GM23248 (cell line): ENCODE measurements around the gene C1QB. TPM values are rescaled to one million over a fixed set of nuclear protein-coding genes. Genes with fewer than 3 reads are reported as not detected.

Experiments used
- DNase-seq: peaks from one replicate; pipeline ENCODE4 v3.0.0-alpha.2; 2015
- H2AFZ ChIP-seq: fragments of 200-600 bp; sonication (generic); 2 replicates; pipeline ENCODE4 v1.6.1; 2016; ENCODE audit warnings: antibody characterized with exemption
- H3F3A ChIP-seq: fragments of 200-600 bp; sonication (generic); 2 replicates; pipeline ENCODE4 v1.6.1; 2016; ENCODE audit warnings: mild to moderate bottlenecking, antibody characterized with exemption, mixed run types; ENCODE audit not compliant: insufficient read depth
- H3K27ac ChIP-seq: fragments of 200-600 bp; sonication (generic); 2 replicates; pipeline ENCODE4 v1.5.1; 2016; ENCODE audit warnings: mild to moderate bottlenecking
- H3K27me3 ChIP-seq: fragments of 200-600 bp; sonication (generic); replicated peaks from 2 replicates; pipeline ENCODE4 v1.6.1; 2016; ENCODE audit warnings: mild to moderate bottlenecking; ENCODE audit not compliant: insufficient read depth
- H3K36me3 ChIP-seq: fragments of 200-600 bp; sonication (generic); 2 replicates; pipeline ENCODE4 v1.6.1; 2016; ENCODE audit warnings: low read depth, mild to moderate bottlenecking
- H3K4me1 ChIP-seq: fragments of 200-600 bp; sonication (generic); 2 replicates; pipeline ENCODE4 v1.6.1; 2016; ENCODE audit warnings: mild to moderate bottlenecking; ENCODE audit not compliant: insufficient read depth
- H3K4me2 ChIP-seq: fragments of 200-600 bp; sonication (generic); one replicate; pipeline ENCODE4 v1.6.1; 2016; ENCODE audit warnings: mild to moderate bottlenecking; ENCODE audit not compliant: unreplicated experiment
- H3K4me3 ChIP-seq: fragments of 200-600 bp; sonication (generic); 2 replicates; pipeline ENCODE4 v1.5.1; 2016; ENCODE audit warnings: mild to moderate bottlenecking
- H3K79me2 ChIP-seq: fragments of 200-600 bp; sonication (generic); 2 replicates; pipeline ENCODE4 v1.6.1; 2016; ENCODE audit warnings: mild to moderate bottlenecking; ENCODE audit not compliant: insufficient read depth
- H3K9ac ChIP-seq: fragments of 200-600 bp; sonication (generic); 2 replicates; pipeline ENCODE4 v1.6.1; 2016; ENCODE audit warnings: mild to moderate bottlenecking
- H3K9me2 ChIP-seq: fragments of 200-600 bp; sonication (generic); 2 replicates; pipeline ENCODE4 v1.6.1; 2016; ENCODE audit warnings: mixed run types, mild to moderate bottlenecking, moderate library complexity; ENCODE audit not compliant: insufficient read depth
- H3K9me3 ChIP-seq: fragments of 200-600 bp; sonication (generic); one replicate; pipeline ENCODE4 v1.6.1; 2017; ENCODE audit warnings: low read depth
- H4K20me1 ChIP-seq: fragments of 200-600 bp; sonication (generic); 2 replicates; pipeline ENCODE4 v1.6.0; 2016; ENCODE audit not compliant: insufficient read depth
- EZH2 ChIP-seq: fragments of 200-600 bp; sonication (generic); IDR thresholded peaks from 2 replicates; pipeline ENCODE4 v1.6.1; 2018; ENCODE audit warnings: antibody characterized with exemption, mild to moderate bottlenecking; ENCODE audit not compliant: insufficient read depth, poor library complexity, severe bottlenecking
- EZH2phosphoT487 ChIP-seq: fragments of 200-600 bp; sonication (generic); IDR thresholded peaks from 2 replicates; pipeline ENCODE4 v1.6.1; 2018; ENCODE audit warnings: antibody characterized with exemption, moderate library complexity, mild to moderate bottlenecking, low read depth; ENCODE audit not compliant: insufficient read depth
- WGBS, 2 experiments: methylation state at CpG; one replicate each; pipeline ENCODE4 v1.1.6; 2015 to 2017; ENCODE audit warnings: low lambda C conversion rate in 2 of 2, low coverage in 1 of 2; ENCODE audit errors: missing lambda C conversion rate in 2 of 2; 5-methylcytosine and 5-hydroxymethylcytosine counted together
- in situ Hi-C: fragments of 300-500 bp; cut with MboI; formaldehyde crosslinking; loops from 2 replicates; pipeline ENCODE4 v1.15.0; 2020
- polyA plus RNA-seq: library from polyadenylated mRNA; unstranded; fragments of >200 nt; fragmentation: Nextera tagmentation; extraction: Ambion mirVana; gene quantifications from 2 replicates; pipeline ENCODE4 v1.2.1, GENCODE V29; 2016
- total RNA-seq: library from RNA; depleted of rRNA; stranded (reverse); fragments of >200 nt; shearing (Covaris generic); gene quantifications from 2 replicates; pipeline ENCODE4 v1.2.3, GENCODE V29; 2014

The C1QB gene
- total and polyA plus RNA-seq, 2 experiments from 2014 or later, result not detected

DNA sequence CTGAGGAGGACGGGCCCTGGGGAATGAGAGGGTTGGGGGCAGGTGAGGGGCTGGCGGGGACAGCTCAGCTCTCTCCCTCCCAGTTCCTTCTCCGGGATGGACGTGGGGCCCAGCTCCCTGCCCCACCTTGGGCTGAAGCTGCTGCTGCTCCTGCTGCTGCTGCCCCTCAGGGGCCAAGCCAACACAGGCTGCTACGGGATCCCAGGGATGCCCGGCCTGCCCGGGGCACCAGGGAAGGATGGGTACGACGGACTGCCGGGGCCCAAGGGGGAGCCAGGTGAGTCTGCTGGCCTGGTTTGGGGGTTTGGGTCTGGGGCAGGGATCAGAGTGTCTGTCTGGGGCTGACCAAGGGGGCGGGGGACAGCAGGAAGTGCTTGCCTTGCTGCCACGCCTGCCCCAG is 9.1 kb upstream of the C1QB start:
- no peaks in the 10 kb centered on the region for H3K36me3 ChIP-seq

DNA sequence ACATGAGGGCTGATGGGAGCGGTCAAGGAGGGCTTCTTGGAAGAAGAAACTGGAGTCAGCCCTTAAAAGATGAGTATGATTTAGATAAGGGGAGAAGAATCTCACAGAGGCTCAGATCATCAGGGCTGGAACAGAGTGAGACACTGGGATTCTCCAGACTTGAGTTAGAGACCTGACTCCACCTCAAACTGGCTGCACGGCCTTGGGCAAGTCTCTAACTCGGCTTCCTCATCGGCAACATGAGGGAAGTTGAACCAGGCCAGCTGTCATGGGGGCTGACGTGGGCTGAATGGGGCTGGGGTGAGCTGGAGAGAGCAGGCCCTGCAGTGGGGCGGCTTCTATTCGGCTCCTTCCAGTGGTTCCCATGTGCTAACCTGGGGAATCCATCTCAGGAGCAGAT is 7.1 kb upstream of the C1QB start:
- no peaks in the 10 kb centered on the region for H3K36me3 ChIP-seq
- WGBS, 2 experiments, result 82% methylated on average over 7 of the region's 7 CpGs
- H2AFZ ChIP-seq, result no peak overlapping the region
- no peaks in the 10 kb centered on the region for H3K9me3 ChIP-seq
- no peak overlapping the region for H3K4me3 ChIP-seq
- no peaks in the 10 kb centered on the region for H3K9me2 ChIP-seq
- no peaks in the 10 kb centered on the region for H3K79me2 ChIP-seq
- no peak for DNase-seq
- no peak overlapping the region for H3K9ac ChIP-seq
- H3K4me1 ChIP-seq, result no peaks in the 10 kb centered on the region
- H4K20me1 ChIP-seq, result no peaks in the 10 kb centered on the region
- H3F3A ChIP-seq, result 0 out of 2 replicates have a peak, but pooled peaks cover 8% of the 10 kb centered on the region
- in situ Hi-C loops, result no loop called here
- no peak overlapping the region for H3K27ac ChIP-seq
- H3K27me3 ChIP-seq, result peaks cover 12% of the 10 kb centered on the region
- no peak overlapping the region for H3K4me2 ChIP-seq
- TF ChIP-seq EZH2phosphoT487 (no peak), EZH2 (no peak)

More for the DNA sequence above, 9.1 kb upstream of the C1QB start:
- TF ChIP-seq EZH2 (no peak), EZH2phosphoT487 (no peak)
- Histone ChIP-seq H3K27ac (no peak overlapping the region), H3F3A (0 out of 2 replicates have a peak, but pooled peaks cover 8% of the 10 kb centered on the region), H2AFZ (no peak overlapping the region), H3K9me2 (no peaks in the 10 kb centered on the region), H3K9me3 (no peaks in the 10 kb centered on the region), H3K9ac (no peak overlapping the region), H3K4me2 (no peak overlapping the region), H3K4me3 (no peak overlapping the region), H4K20me1 (no peaks in the 10 kb centered on the region), H3K79me2 (no peaks in the 10 kb centered on the region), H3K4me1 (no peaks in the 10 kb centered on the region), H3K27me3 (peaks cover 12% of the 10 kb centered on the region)
- in situ Hi-C loops, result no loop called here
- 50 to 65% methylated on average over 11 to 12 of the region's 12 CpGs for WGBS, 2 experiments
- DNase-seq, result no peak

DNA sequence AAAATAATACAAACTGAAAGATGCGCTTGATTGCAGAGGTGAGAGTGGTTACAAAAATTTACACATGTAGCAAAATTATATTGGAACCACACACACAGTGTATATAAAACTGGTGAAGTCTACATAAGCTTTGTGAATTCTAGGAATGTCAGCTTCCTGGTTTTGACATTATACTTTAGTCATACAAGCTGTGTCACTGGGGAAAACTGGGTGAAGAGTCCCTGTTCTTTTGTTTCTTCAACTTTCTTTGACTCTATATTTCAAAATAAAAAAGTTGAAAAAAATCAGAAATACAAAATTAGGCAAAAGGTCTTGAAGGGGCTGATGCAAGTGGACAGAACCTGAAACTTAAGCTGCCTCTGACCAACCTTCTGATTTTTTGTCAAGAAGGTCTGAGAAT is 6.7 kb upstream of the C1QB start:
- H3K4me2 ChIP-seq, result no peak overlapping the region

DNA sequence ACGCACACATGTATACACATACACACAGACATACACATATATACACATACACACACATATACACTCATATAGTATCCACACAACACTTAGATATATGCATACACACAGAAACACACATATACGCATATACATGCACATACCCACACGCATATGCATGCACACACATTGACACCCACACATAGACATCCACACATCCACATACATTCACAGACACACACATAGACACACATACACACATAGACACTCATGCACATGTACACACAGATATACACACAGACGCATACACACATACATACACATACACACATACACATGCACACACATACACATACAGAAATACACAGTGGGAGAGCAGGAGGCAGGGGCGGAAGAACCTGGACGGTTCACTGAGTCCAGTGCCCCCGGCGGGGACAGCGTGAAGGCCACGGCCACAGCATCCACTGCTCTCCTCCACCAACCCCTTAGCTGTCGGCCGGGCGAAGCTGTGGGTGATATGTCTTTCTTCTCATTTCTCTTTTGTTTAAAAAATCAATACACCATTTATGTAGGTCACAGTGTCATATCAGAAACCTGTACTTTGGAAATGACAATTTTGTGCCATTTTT is 2.8 kb upstream of the C1QB start:
- H3K9me3 ChIP-seq, result no peaks in the 10 kb centered on the region
- TF ChIP-seq EZH2phosphoT487 (no peak), EZH2 (no peak)
- H3K79me2 ChIP-seq, result no peaks in the 10 kb centered on the region
- no peaks in the 10 kb centered on the region for H3K9me2 ChIP-seq
- no peak overlapping the region for H3K4me2 ChIP-seq
- no peak overlapping the region for H3K9ac ChIP-seq
- 0 out of 2 replicates have a peak, but pooled peaks cover 8% of the 10 kb centered on the region for H3F3A ChIP-seq
- WGBS, 2 experiments, result 82 to 83% methylated on average over 13 of the region's 13 CpGs
- H3K4me3 ChIP-seq, result no peak overlapping the region
- no peaks in the 10 kb centered on the region for H3K36me3 ChIP-seq
- in situ Hi-C loops, result no loop called here
- peaks cover 15% of the 10 kb centered on the region; the same call in 1 of the 2 replicates for H3K27me3 ChIP-seq
- no peak overlapping the region for H3K27ac ChIP-seq
- no peak for DNase-seq
- no peaks in the 10 kb centered on the region for H3K4me1 ChIP-seq
- no peaks in the 10 kb centered on the region for H4K20me1 ChIP-seq
- H2AFZ ChIP-seq, result no peak overlapping the region

More for the DNA sequence above, 6.7 kb upstream of the C1QB start:
- H3K4me3 ChIP-seq, result no peak overlapping the region
- no peak overlapping the region for H3K27ac ChIP-seq
- WGBS, 2 experiments, result 0 to 2% methylated on average over 1 of the region's 1 CpG
- no peaks in the 10 kb centered on the region for H3K79me2 ChIP-seq
- DNase-seq, result peak; percentile 37
- H2AFZ ChIP-seq, result no peak overlapping the region
- peaks cover 12% of the 10 kb centered on the region for H3K27me3 ChIP-seq
- no peaks in the 10 kb centered on the region for H3K9me3 ChIP-seq
- no peaks in the 10 kb centered on the region for H3K9me2 ChIP-seq
- no peaks in the 10 kb centered on the region for H4K20me1 ChIP-seq
- H3K9ac ChIP-seq, result no peak overlapping the region
- H3K4me1 ChIP-seq, result no peaks in the 10 kb centered on the region
- H3F3A ChIP-seq, result 0 out of 2 replicates have a peak, but pooled peaks cover 8% of the 10 kb centered on the region
- H3K36me3 ChIP-seq, result no peaks in the 10 kb centered on the region
- in situ Hi-C loops, result no loop called here
- TF ChIP-seq EZH2phosphoT487, result no peak
